Activated naive CD8-positive, alpha-beta T cell treated with anti-CD3 and anti-CD28 coated beads, Interleukin-2, amount 50 U/mL, for 24 hours (primary cell): ENCODE measurements around the gene ME2.
"Not testable (repeated sequence)": the region's sequence is repeated elsewhere in the genome, so short reads cannot be mapped to it uniquely, and the experiment has no call there.

Experiments used
- ATAC-seq: fragments of 150-1000 bp; cut with Tn5 transposase; one replicate; pipeline ENCODE4 v1.10.0; 2021
- DNase-seq: peaks from one replicate; pipeline ENCODE4 v3.0.0; 2021
- H3K27ac Mint-ChIP-seq: one replicate; pipeline ENCODE4 v1.8.0; 2021; ENCODE audit warnings: mild to moderate bottlenecking, mixed read lengths
- H3K27me3 Mint-ChIP-seq: one replicate; pipeline ENCODE4 v1.8.0; 2021; ENCODE audit warnings: mixed read lengths
- H3K36me3 Mint-ChIP-seq: one replicate; pipeline ENCODE4 v1.8.0; 2021; ENCODE audit warnings: low read depth, mixed read lengths
- H3K4me1 Mint-ChIP-seq: one replicate; pipeline ENCODE4 v1.8.0; 2021; ENCODE audit warnings: mixed read lengths
- H3K4me3 Mint-ChIP-seq: one replicate; pipeline ENCODE4 v1.8.0; 2021; ENCODE audit warnings: mild to moderate bottlenecking, moderate library complexity, mixed read lengths
- H3K9me3 Mint-ChIP-seq: one replicate; pipeline ENCODE4 v1.8.0; 2021; ENCODE audit warnings: mixed read lengths

Gene ME2

GRCh38 chr18:50926521-50926920 is 47.6 kb downstream of the ME2 start:
- Mint-ChIP-seq H3K27ac (no peak overlapping the region), H3K27me3 (no peaks in the 10 kb centered on the region), H3K4me1 (peaks cover 2% of the 10 kb centered on the region), H3K9me3 (peaks cover 7% of the 10 kb centered on the region), H3K4me3 (no peak overlapping the region), H3K36me3 (peaks cover 65% of the 10 kb centered on the region)
- DNase-seq (no peak), ATAC-seq (no peak)

GRCh38 chr18:50928551-50928950 is 49.6 kb downstream of the ME2 start:
- Mint-ChIP-seq H3K4me3 (no peak overlapping the region), H3K27me3 (no peaks in the 10 kb centered on the region), H3K27ac (no peak overlapping the region), H3K36me3 (peaks cover 58% of the 10 kb centered on the region), H3K4me1 (peaks cover 2% of the 10 kb centered on the region), H3K9me3 (peaks cover 7% of the 10 kb centered on the region)
- ATAC-seq: no peak
- no peak for DNase-seq

GRCh38 chr18:50933684-50934083 is 54.8 kb downstream of the ME2 start:
- no peak overlapping the region for H3K27ac Mint-ChIP-seq
- no peaks in the 10 kb centered on the region for H3K9me3 Mint-ChIP-seq
- H3K36me3 Mint-ChIP-seq: peaks cover 40% of the 10 kb centered on the region
- H3K4me1 Mint-ChIP-seq: peaks cover 2% of the 10 kb centered on the region
- no peak overlapping the region for H3K4me3 Mint-ChIP-seq
- H3K27me3 Mint-ChIP-seq: no peaks in the 10 kb centered on the region
- no peak for ATAC-seq
- DNase-seq: no peak

- ATAC-seq (no peak), DNase-seq (no peak)
- no peak overlapping the region for H3K4me3 Mint-ChIP-seq
- H3K9me3 Mint-ChIP-seq: no peaks in the 10 kb centered on the region
- H3K27ac Mint-ChIP-seq: no peak overlapping the region
- no peaks in the 10 kb centered on the region for H3K27me3 Mint-ChIP-seq
- peaks cover 2% of the 10 kb centered on the region for H3K4me1 Mint-ChIP-seq
- peaks cover 37% of the 10 kb centered on the region for H3K36me3 Mint-ChIP-seq
Observed at GRCh38 chr18:50934545-50935211, 55.8 kb downstream of the ME2 start.

GRCh38 chr18:50935493-50936191 is 56.7 kb downstream of the ME2 start:
- Mint-ChIP-seq H3K27ac (no peak overlapping the region), H3K36me3 (peaks cover 37% of the 10 kb centered on the region), H3K4me3 (no peak overlapping the region)

GRCh38 chr18:50937183-50937582 is 58.3 kb downstream of the ME2 start:
- DNase-seq (no peak), ATAC-seq (no peak)
- H3K4me3 Mint-ChIP-seq: no peak overlapping the region
- H3K27ac Mint-ChIP-seq: no peak overlapping the region
- peaks cover 38% of the 10 kb centered on the region for H3K36me3 Mint-ChIP-seq
- H3K4me1 Mint-ChIP-seq: peaks cover 2% of the 10 kb centered on the region
- H3K27me3 Mint-ChIP-seq: no peaks in the 10 kb centered on the region
- no peaks in the 10 kb centered on the region for H3K9me3 Mint-ChIP-seq

More at GRCh38 chr18:50935493-50936191, 56.7 kb downstream of the ME2 start:
- H3K27me3 Mint-ChIP-seq: no peaks in the 10 kb centered on the region
- H3K9me3 Mint-ChIP-seq: no peaks in the 10 kb centered on the region
- ATAC-seq (no peak), DNase-seq (no peak)
- H3K4me1 Mint-ChIP-seq: peaks cover 2% of the 10 kb centered on the region

- Mint-ChIP-seq H3K27ac (no peak overlapping the region), H3K4me1 (peaks cover 2% of the 10 kb centered on the region), H3K4me3 (no peak overlapping the region)
Observed at GRCh38 chr18:50938912-50939311, 60.0 kb downstream of the ME2 start.

GRCh38 chr18:50944245-50944932 is 65.5 kb downstream of the ME2 start:
- DNase-seq (no peak), ATAC-seq (no peak)
- Mint-ChIP-seq H3K4me3 (no peak overlapping the region), H3K4me1 (peaks cover 1% of the 10 kb centered on the region), H3K27me3 (no peaks in the 10 kb centered on the region), H3K36me3 (peaks cover 27% of the 10 kb centered on the region), H3K27ac (no peak overlapping the region), H3K9me3 (no peaks in the 10 kb centered on the region)

More at GRCh38 chr18:50938912-50939311, 60.0 kb downstream of the ME2 start:
- no peaks in the 10 kb centered on the region for H3K27me3 Mint-ChIP-seq
- ATAC-seq (no peak), DNase-seq (no peak)
- peaks cover 32% of the 10 kb centered on the region for H3K36me3 Mint-ChIP-seq
- H3K9me3 Mint-ChIP-seq: no peaks in the 10 kb centered on the region

GRCh38 chr18:50945918-50946317 is 67.0 kb downstream of the ME2 start:
- DNase-seq, H3K4me3 Mint-ChIP-seq, ATAC-seq, H3K27ac Mint-ChIP-seq, H3K9me3 Mint-ChIP-seq, H3K4me1 Mint-ChIP-seq, H3K27me3 Mint-ChIP-seq: not testable (repeated sequence)
- H3K36me3 Mint-ChIP-seq: peaks cover 22% of the 10 kb centered on the region

- no peak overlapping the region for H3K4me3 Mint-ChIP-seq
- peaks cover 19% of the 10 kb centered on the region for H3K36me3 Mint-ChIP-seq
- H3K4me1 Mint-ChIP-seq: peaks cover 1% of the 10 kb centered on the region
- ATAC-seq: no peak
- no peaks in the 10 kb centered on the region for H3K27me3 Mint-ChIP-seq
- no peak overlapping the region for H3K27ac Mint-ChIP-seq
- no peak for DNase-seq
- no peaks in the 10 kb centered on the region for H3K9me3 Mint-ChIP-seq
Observed at GRCh38 chr18:50947899-50948298, 69.0 kb downstream of the ME2 start.

- Mint-ChIP-seq H3K27ac (no peak overlapping the region), H3K4me1 (peaks cover 1% of the 10 kb centered on the region), H3K36me3 (peaks cover 19% of the 10 kb centered on the region), H3K4me3 (no peak overlapping the region), H3K9me3 (no peaks in the 10 kb centered on the region), H3K27me3 (no peaks in the 10 kb centered on the region)
- DNase-seq: no peak
- no peak for ATAC-seq
Observed at GRCh38 chr18:50949185-50949584, 70.3 kb downstream of the ME2 start.

- H3K27me3 Mint-ChIP-seq: no peaks in the 10 kb centered on the region
- H3K4me3 Mint-ChIP-seq: no peak overlapping the region
- H3K9me3 Mint-ChIP-seq: no peaks in the 10 kb centered on the region
- H3K27ac Mint-ChIP-seq: no peak overlapping the region
- H3K4me1 Mint-ChIP-seq: peaks cover 1% of the 10 kb centered on the region
- peaks cover 12% of the 10 kb centered on the region for H3K36me3 Mint-ChIP-seq
- ATAC-seq (no peak), DNase-seq (no peak)
Observed at GRCh38 chr18:50950626-50951025, 71.7 kb downstream of the ME2 start.

GRCh38 chr18:50953822-50954221 is 74.9 kb downstream of the ME2 start:
- H3K4me3 Mint-ChIP-seq: no peak overlapping the region
- no peaks in the 10 kb centered on the region for H3K4me1 Mint-ChIP-seq
- no peaks in the 10 kb centered on the region for H3K36me3 Mint-ChIP-seq
- peaks cover 4% of the 10 kb centered on the region for H3K27me3 Mint-ChIP-seq
- no peaks in the 10 kb centered on the region for H3K9me3 Mint-ChIP-seq
- DNase-seq (no peak), ATAC-seq (no peak)
- H3K27ac Mint-ChIP-seq: no peak overlapping the region

GRCh38 chr18:50955253-50955652 is 76.3 kb downstream of the ME2 start:
- Mint-ChIP-seq H3K4me1 (no peaks in the 10 kb centered on the region), H3K27me3 (peaks cover 4% of the 10 kb centered on the region), H3K27ac (no peak overlapping the region), H3K4me3 (no peak overlapping the region), H3K36me3 (no peaks in the 10 kb centered on the region), H3K9me3 (no peaks in the 10 kb centered on the region)
- ATAC-seq (no peak), DNase-seq (no peak)

- H3K27ac Mint-ChIP-seq: no peak overlapping the region
- H3K4me1 Mint-ChIP-seq: no peaks in the 10 kb centered on the region
- peaks cover 4% of the 10 kb centered on the region for H3K27me3 Mint-ChIP-seq
- ATAC-seq (no peak), DNase-seq (no peak)
- no peak overlapping the region for H3K4me3 Mint-ChIP-seq
- H3K9me3 Mint-ChIP-seq: peaks cover 5% of the 10 kb centered on the region
- H3K36me3 Mint-ChIP-seq: peaks cover 5% of the 10 kb centered on the region
Observed at GRCh38 chr18:50956116-50956515, 77.2 kb downstream of the ME2 start.
